Stimulated activated naive CD8-positive, alpha-beta T cell treated with anti-CD3 and anti-CD28 coated beads, Interleukin-15, Interleukin-2, amounts not matched to agents 100 ng/mL and 50 ng/mL, for 24 hours (primary cell): Measurements from ENCODE around the gene RARA.
A peak's percentile ranks its signal among the peaks of the same experiment; 100 is the strongest.

Experiments
- H3K27ac Mint-ChIP-seq: one replicate; pipeline ENCODE4 v1.8.0; 2021; ENCODE audit warnings: mild to moderate bottlenecking, mixed read lengths
- H3K27me3 Mint-ChIP-seq: one replicate; pipeline ENCODE4 v1.8.0; 2021; ENCODE audit warnings: mixed read lengths
- H3K36me3 Mint-ChIP-seq: one replicate; pipeline ENCODE4 v1.8.0; 2021; ENCODE audit warnings: low read depth, mixed read lengths
- H3K4me1 Mint-ChIP-seq: one replicate; pipeline ENCODE4 v1.8.0; 2021; ENCODE audit warnings: low read depth, mixed read lengths
- H3K4me3 Mint-ChIP-seq: one replicate; pipeline ENCODE4 v1.8.0; 2021; ENCODE audit warnings: mild to moderate bottlenecking, mixed read lengths
- H3K9me3 Mint-ChIP-seq: one replicate; pipeline ENCODE4 v1.8.0; 2021; ENCODE audit warnings: mixed read lengths

RARA gene

DNA sequence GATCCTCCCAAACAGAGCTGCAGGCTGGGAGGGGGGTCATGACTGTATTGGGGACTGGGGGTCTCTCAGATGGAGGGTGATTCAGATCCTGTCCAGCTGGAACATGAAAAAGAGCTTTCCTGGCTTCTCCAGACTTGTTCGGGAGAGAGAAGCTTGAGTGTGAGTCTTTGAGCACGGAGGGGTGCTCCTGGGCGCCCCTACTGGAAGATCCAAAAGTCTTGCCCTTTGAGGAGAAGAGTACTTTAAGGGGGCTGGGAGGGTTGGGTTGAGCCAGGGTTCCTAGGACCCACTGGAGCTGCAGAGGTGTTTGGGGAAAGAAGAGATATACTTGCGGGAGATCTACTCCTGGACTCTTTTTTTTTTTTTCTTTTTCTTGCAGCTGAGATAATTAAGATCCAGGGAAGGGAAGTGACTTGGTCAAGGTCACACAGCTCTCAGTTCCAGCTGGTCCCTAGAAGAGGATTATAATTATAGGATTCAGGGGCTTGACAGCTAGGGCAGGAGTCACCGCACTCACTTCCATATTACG lies 8.4 kb downstream of the RARA start:
- H3K27me3 Mint-ChIP-seq = no peaks in the 10 kb centered on the region
- peaks cover 6% of the 10 kb centered on the region for H3K36me3 Mint-ChIP-seq
- no peaks in the 10 kb centered on the region for H3K9me3 Mint-ChIP-seq
- H3K4me3 Mint-ChIP-seq = peak overlapping the region; percentile 87
- peaks cover 84% of the 10 kb centered on the region for H3K4me1 Mint-ChIP-seq
- H3K27ac Mint-ChIP-seq = peak overlapping the region; percentile 90

DNA sequence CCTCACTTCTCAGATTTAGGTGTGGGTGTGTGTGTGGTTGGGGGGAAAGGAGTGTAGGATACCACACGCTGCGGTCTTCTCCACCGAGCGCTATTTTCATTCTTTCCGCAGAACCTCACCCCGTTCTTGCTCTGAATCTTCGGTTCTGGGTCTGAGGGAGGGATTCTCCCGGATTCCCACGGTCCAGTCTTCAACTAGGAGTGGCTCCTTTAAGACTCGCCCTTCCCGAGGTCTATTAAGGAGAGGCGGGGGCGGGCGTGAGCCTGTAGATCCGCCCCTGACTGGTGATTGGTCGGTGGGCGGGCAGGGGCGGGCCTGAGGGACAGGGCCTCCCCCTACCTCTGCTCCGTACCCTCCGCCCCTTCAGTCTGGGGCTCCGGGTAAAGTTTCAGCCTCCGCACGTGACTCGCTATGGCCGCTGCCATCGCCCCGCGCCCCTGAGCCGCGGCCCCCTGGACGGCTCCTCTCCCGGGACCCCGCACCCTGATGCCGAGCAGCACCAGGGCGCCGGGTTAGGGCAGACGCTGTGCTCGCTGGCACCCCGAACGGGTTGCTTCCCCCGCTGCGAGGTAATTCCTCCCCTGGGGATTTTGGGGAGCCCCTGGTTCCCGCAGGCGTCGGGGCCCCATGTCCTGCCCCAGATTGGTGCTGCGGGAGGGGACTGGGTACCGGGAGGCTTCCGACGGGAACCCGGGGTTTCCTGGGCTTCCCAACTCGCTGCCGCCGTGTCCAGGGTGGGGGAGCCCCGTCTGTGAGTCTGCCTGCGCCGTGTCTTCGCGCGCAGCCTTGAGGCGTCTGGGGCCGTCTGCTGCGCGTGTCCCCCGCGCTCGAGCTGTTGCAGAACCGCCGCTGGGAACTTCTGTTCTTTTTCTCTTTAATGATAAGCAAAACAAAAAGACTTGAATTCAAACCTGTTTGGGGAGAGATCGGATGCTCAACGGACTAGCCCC lies 9.2 kb downstream of the RARA start:
- Mint-ChIP-seq H3K27me3 (peaks cover 3% of the 10 kb centered on the region), H3K4me3 (peak overlapping the region; percentile 87), H3K27ac (peak overlapping the region; percentile 94), H3K36me3 (peaks cover 6% of the 10 kb centered on the region), H3K4me1 (peaks cover 91% of the 10 kb centered on the region), H3K9me3 (no peaks in the 10 kb centered on the region)

DNA sequence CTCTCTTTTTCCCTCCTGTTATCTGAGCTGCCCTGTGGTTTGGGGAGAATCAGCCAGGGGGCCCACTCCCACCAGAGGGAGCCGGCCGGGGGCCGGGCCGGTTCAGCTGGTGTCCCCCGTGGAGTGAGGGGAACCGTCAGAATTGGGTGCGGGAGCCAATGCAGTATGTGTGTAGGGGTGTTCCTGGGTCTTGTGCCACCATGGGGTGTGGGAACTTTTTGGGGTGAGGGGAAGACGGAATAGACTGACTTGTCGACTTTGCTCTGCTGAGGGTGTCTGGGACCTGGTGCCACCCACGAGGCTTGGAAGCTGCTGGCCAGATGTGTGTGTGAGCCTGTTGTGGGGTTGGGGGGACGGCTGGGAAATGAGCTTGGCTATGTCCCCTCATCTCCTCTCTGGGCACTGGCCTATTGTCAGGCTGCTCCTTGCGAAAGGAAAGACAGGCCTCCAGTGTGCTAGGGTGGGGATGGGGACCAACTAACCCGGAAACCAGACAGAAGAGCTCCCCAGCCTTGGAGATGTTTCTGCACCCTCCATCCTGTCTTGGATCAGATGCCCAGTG lies 9.9 kb downstream of the RARA start:
- Mint-ChIP-seq H3K27me3 (peaks cover 3% of the 10 kb centered on the region), H3K4me3 (peak overlapping the region; percentile 87), H3K36me3 (peaks cover 6% of the 10 kb centered on the region), H3K4me1 (peaks cover 92% of the 10 kb centered on the region), H3K9me3 (no peaks in the 10 kb centered on the region), H3K27ac (peak overlapping the region; percentile 94)

DNA sequence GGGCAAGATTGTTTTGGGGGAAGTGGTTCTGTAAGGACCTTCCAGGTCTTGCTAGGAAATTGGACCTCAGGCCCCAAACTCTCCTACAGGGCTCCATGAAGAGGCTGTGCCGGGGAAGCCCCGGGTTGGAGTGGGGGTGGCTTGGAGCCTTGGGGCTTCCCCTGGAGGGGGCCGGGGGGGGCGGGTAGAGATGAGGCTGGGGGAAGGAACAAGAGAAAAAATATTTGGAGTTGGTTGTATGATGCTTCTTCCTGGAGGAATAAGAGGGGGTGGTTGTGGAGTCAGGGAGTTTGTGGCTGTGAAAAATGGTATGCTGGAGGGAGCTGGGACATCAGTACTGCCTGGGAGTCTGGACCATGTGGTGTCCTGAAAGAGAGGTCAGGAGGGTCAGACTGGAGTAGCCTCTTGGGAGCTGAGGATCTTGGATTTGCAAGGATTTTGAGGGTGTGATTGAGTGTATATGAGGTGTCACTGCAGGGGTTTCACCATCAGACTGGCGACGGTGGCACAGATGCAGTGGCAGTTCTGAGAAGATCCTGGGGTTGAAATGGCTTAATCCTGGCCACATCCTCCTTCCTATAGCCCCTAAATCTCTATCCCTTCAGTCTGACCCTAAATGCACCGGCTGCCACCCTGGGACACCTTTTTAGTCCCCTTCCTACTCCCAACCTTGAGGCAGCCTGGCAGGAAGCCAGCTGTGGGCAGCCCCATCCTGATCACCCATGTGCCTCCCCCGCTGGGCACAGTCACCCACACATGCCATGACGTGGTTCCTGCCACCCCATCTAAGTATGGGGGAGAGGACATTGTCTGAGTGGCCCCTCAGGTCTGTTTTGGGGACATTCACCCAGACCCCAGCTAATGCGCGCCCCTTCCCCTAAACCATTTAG lies 10.9 kb downstream of the RARA start:
- Mint-ChIP-seq H3K36me3 (peaks cover 6% of the 10 kb centered on the region), H3K27me3 (peaks cover 3% of the 10 kb centered on the region), H3K9me3 (no peaks in the 10 kb centered on the region), H3K27ac (peak overlapping the region; percentile 100), H3K4me3 (peak overlapping the region; percentile 87), H3K4me1 (peaks cover 91% of the 10 kb centered on the region)

DNA sequence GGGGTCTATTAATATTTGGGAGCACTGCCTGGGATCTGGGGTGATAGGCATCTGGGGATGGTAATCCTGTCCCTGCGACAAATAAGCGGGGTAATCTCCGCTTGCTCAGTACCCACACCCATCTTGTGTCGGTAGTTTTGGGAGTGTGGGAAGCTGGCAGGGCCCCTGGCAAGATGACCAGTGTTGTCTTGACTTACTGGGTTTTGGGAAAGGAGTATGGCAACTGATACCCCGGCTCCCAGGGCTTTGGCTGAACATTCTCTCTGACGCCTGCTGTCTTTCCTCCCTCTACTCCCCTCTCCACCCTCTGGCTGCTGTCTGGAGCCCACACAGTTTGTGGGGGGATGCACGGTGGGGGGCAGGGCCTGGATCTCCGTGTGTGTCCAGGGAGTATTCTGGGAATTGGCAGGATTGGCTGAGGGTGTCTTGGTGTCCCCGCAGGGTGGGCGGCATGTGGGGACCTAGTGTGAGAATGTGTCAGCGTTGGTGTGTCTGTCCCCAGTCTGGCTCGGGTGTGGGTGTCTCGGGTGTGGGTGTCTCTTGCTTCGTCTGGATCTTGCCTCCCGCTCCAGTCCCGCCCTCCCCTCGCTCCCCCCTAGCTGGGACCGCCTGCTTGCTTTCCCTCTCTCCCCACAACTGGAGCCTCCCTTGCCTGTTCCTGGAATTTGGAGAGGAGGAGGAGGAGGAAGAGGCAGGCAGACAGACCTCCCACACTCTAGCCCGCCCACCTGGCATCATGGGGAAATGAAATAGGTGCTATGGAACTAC lies 12.0 kb downstream of the RARA start:
- no peaks in the 10 kb centered on the region for H3K9me3 Mint-ChIP-seq
- peak overlapping the region; percentile 100 for H3K27ac Mint-ChIP-seq
- H3K4me3 Mint-ChIP-seq = peak overlapping the region; percentile 87
- H3K27me3 Mint-ChIP-seq = peaks cover 3% of the 10 kb centered on the region
- H3K36me3 Mint-ChIP-seq = peaks cover 6% of the 10 kb centered on the region
- peaks cover 91% of the 10 kb centered on the region for H3K4me1 Mint-ChIP-seq

DNA sequence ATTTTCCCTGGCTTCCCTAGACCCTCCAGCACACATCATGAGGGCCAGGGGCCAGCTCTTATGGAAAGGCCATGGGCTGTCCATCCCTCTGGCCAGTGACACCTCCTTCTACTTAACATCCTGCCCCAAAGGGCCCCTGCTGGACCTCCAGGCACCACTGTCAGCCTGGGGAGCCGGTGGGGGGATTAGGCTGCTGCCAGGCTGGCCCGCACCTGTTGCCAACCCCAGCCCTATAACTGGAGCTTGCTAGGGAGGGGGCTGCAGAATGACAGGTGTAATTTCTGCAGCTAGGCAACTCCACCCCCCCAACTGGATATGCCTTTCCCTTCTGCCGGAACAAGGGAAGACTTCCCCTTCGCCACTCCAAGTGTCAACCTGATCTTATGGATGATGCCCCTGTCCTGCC lies 12.5 kb downstream of the RARA start:
- no peaks in the 10 kb centered on the region for H3K9me3 Mint-ChIP-seq
- H3K27me3 Mint-ChIP-seq = peaks cover 3% of the 10 kb centered on the region
- H3K4me1 Mint-ChIP-seq = peaks cover 91% of the 10 kb centered on the region
- peak overlapping the region; percentile 87 for H3K4me3 Mint-ChIP-seq
- H3K36me3 Mint-ChIP-seq = peaks cover 6% of the 10 kb centered on the region
- peak overlapping the region; percentile 100 for H3K27ac Mint-ChIP-seq

DNA sequence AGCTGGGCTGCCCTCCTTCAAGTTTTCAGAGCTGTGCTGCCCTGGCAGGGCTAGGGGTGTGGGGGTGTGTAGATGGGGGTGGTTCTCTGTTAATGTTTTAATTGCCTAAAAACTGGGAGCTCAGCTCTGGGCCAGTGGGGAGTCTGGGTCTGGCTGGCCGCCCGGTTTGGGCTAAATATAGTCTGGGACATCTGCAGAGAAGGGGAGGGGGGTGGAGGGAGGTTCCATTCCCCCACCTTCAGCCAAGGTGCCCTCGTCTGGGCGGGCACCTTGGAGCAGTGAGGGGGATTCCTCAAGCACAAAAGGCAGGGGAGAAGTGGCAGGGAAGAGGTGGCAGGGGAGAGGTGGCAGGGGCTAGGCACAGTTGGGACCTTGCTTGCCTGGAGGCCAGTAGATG lies 13.0 kb downstream of the RARA start:
- peaks cover 3% of the 10 kb centered on the region for H3K27me3 Mint-ChIP-seq

DNA sequence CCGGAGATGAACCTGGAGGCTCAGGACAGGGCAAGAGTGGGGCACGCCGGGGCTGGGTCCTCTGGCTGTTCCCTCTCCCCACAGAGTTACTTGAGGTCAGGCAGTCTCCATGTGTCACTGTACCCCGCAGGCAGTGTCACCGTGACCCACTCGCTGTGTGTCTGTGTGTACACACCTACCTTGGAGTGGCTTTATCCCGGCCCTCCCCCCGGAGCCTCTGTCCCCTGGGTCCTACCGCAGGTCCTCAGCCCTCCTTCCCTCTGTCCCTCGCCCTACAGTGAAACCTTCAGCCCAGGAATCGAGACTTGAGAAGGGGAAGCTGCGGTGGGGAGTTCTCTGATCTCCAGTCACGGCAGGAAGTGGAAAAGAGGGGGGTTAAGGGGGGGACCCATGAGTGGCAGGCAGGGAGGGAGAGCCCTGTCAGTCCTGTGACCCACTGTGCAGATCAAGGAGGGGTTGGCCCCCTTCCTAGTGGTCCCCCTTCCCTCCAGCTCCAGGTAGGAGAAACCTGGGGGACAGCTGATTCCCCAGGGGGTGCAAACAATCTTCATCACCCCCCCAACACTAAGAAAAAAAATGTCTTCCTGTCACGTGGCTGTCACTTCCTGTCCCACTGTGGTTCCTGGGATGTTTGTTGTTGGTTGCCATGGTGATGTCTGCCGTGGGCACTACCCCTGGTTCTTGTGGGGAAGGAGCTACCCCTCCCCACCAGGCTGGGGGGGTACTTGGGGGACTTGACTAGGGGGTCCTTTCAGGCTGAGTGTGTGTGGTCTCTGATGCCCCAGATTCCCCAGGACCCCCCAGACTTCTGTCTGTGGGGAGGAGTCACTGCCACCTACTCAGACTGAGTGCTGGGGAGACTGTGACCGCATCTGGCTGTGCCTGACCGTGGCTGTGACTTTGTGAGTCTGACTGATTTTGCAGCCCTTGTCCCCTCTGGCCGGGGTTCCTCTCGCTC lies 13.7 kb downstream of the RARA start:
- peaks cover 6% of the 10 kb centered on the region for H3K36me3 Mint-ChIP-seq
- peaks cover 3% of the 10 kb centered on the region for H3K27me3 Mint-ChIP-seq
- peak overlapping the region; percentile 100 for H3K27ac Mint-ChIP-seq
- H3K4me3 Mint-ChIP-seq = peak overlapping the region; percentile 87
- H3K9me3 Mint-ChIP-seq = no peaks in the 10 kb centered on the region
- H3K4me1 Mint-ChIP-seq = peaks cover 93% of the 10 kb centered on the region

More for the DNA sequence above, 13.0 kb downstream of the RARA start:
- H3K4me3 Mint-ChIP-seq = peak overlapping the region; percentile 87
- H3K4me1 Mint-ChIP-seq = peaks cover 93% of the 10 kb centered on the region
- peaks cover 6% of the 10 kb centered on the region for H3K36me3 Mint-ChIP-seq
- H3K9me3 Mint-ChIP-seq = no peaks in the 10 kb centered on the region
- peak overlapping the region; percentile 100 for H3K27ac Mint-ChIP-seq

DNA sequence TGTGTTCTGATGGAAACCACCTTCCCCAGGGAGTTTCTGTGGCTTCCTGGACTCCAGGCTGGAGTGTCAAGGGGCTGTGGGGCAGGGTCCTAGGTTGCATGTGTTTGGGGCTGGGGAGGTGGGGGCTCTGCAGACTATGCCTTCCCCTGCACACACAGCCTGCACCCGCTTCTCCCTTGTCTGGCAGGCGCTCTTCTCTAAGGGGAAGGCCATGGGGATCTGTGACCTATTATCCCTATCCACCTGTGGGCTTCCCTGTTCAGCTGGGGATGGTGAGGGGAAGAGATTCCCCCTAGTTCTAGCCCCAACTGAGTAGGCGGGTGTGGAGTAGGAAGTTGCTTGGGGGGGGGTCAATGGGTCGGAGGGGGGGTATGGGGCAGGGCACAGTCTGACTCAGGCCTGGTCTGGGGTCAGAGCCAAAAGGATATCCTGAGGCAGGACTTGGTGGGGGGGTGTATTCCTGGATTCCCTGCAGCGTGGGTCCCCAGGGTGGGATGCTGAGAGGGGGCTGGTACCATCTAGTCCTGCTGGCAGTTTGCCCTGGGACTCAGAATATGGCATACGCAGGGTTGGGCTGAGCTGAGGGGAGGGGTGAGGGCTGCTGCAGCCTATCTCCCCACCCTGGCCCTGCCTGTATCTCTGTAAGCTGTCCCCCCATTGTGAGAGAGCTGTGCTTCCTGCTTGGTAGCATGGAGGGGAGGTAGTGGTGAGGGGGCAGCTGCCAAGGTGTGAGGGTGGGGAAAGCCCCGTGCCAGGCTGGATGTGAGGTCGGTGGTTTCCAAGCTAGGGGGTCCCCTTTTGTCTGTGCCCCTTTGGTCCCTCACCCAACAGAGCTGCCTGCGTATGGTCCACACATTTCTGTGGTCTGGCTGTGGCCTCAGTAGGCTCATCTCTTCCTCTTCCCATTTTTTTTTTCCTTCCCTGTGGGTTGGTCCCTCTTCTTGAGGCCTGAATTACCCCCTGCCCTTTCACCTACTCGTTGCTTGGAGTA lies 14.7 kb downstream of the RARA start:
- Mint-ChIP-seq H3K27me3 (peaks cover 3% of the 10 kb centered on the region), H3K9me3 (no peaks in the 10 kb centered on the region), H3K36me3 (peaks cover 3% of the 10 kb centered on the region), H3K4me3 (peak overlapping the region; percentile 87), H3K4me1 (peaks cover 97% of the 10 kb centered on the region), H3K27ac (peak overlapping the region; percentile 100)

DNA sequence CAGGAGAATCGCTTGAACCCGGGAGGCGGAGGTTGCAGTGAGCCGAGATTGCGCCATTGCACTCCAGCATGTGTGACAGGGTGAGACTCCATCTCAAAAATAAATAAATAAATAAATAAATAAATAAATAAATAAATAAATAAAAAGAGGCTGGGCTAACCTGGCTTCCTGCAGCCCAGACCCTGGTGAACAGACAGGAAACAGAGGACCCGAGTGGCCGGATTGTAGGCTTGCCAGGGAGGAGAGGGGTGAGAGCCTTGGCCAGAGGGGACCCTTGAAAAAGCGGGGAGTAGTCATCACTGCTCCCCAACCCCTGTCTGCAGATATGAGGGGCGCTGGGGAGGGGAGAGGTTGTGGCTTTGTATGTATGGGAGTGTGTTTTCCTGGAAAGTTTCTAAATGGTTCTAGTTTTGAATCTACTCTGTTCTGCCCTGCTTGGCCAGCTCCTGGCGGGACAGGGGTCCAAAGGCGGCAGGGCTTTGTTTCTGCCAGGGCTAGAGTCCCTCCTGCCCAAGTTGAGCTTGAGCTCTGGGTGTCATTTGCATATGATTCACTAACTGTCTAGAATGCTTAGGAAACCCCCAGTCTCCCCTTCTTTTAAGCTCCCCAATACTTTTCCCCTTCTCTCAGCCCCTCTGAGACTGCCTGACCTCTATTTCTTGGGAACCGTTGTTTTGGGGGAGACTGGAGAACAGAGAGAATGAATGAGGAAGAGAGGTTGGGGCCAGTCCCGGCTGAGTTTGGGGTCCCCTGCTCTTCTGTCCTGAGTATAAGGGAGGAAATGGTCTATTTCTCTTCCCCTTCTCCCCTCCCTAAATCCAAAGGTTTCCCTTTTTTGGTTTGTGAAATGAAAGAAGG lies 16.4 kb downstream of the RARA start:
- Mint-ChIP-seq H3K4me3 (peak overlapping the region; percentile 75), H3K9me3 (no peaks in the 10 kb centered on the region), H3K27me3 (peaks cover 3% of the 10 kb centered on the region), H3K36me3 (peaks cover 5% of the 10 kb centered on the region), H3K4me1 (peaks cover 98% of the 10 kb centered on the region), H3K27ac (peak overlapping the region; percentile 100)

DNA sequence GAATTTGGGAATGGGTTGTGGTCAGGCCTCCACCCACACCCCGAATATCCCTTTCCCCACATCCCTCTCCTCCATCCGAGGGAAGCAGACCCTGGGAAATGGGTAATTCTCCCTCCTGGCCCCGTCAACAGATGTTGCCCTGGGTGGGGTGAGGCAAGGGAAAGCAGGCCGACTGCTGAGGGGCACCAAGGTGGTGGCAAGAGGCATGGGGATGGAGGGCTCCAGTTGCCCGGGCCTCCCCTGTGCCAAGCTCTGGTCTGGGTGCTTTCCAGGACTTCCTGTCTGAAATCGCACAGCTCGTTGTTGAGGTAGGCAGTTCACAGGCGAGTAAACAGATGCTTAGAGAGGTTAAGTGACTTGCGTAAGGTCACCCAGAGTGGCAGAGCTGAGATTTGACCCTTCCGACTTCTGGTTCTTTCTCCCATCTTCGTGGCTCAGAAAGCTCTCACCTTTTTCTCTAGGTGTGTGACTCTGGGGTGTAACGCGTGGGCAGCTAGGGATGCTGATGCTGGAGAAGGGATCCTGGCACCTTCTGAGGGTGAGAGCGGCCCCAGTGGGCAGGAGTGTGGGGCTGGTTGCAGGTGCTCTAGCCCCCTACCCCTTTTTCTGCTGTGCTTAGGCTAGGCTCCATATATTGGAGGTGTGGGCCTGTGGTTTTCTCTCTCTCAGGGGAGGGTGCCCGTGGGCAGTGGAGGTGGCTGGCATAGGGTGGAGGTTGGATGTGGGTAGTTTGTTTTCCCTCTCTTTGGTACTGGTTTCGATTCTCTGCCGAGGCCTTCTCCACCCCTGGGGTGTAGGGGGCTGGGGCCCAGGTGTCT lies 17.2 kb downstream of the RARA start:
- Mint-ChIP-seq H3K36me3 (peaks cover 7% of the 10 kb centered on the region), H3K27ac (peak overlapping the region; percentile 89), H3K27me3 (peaks cover 3% of the 10 kb centered on the region), H3K9me3 (no peaks in the 10 kb centered on the region), H3K4me1 (peaks cover 98% of the 10 kb centered on the region), H3K4me3 (peak overlapping the region; percentile 75)
